Ascending aorta (tissue), 2 donors: ENCODE results near the gene TRIM58. TPM values are rescaled to one million over a fixed set of nuclear protein-coding genes. Genes with fewer than 3 reads are reported as not detected.

Experiments used
- DNase-seq, 2 donors: peaks; one replicate each; pipeline ENCODE4 v3.0.0-alpha.2; 2019; ENCODE audit warnings: low spot score in 2 of 2
- H3K27ac ChIP-seq, 2 donors: fragments of 200-600 bp; sonication (generic); one replicate each; pipeline ENCODE4 v1.5.1; 2016 to 2017; ENCODE audit warnings: mild to moderate bottlenecking in 1 of 2
- H3K27me3 ChIP-seq: fragments of 200-600 bp; sonication (generic); one replicate; pipeline ENCODE4 v1.5.1; 2017
- H3K36me3 ChIP-seq, 2 donors: fragments of 200-600 bp; sonication (generic); one replicate each; pipeline ENCODE4 v1.5.1; 2016
- H3K4me1 ChIP-seq, 2 donors: fragments of 200-600 bp; sonication (generic); one replicate each; pipeline ENCODE4 v1.5.1; 2016 to 2017; ENCODE audit warnings: mild to moderate bottlenecking in 1 of 2
- H3K4me3 ChIP-seq, 2 donors: fragments of 200-600 bp; sonication (generic); one replicate each; pipeline ENCODE4 v1.5.1; 2016 to 2017; ENCODE audit warnings: mild to moderate bottlenecking in 1 of 2
- H3K9me3 ChIP-seq, 2 donors: fragments of 200-600 bp; sonication (generic); one replicate each; pipeline ENCODE4 v1.5.1; 2016
- intact Hi-C: fragments of 100-400 bp; cut with DNase I; formaldehyde crosslinking; loops from one replicate; pipeline ENCODE4 v1.15.1; 2023
- total RNA-seq: library from RNA; depleted of rRNA; stranded (reverse); fragments of >200 nt; gene quantifications from one replicate; pipeline ENCODE4 v1.1.0, GENCODE V29; 2016
- TF ChIP-seq, protein P1 (sequence below), 3 experiments: fragments of 200-600 bp in 2 of 3; fragments of 450-650 bp in 1 of 3; sonication (generic) in 2 of 3; IDR thresholded peaks; one replicate each; pipeline ENCODE4 v1.5.1; 2016 to 2019; ENCODE audit warnings: antibody characterized with exemption in 3 of 3, mild to moderate bottlenecking in 1 of 3, moderate library complexity in 1 of 3

The TRIM58 gene
- total RNA-seq, 1 donor from 2014 or later, result 0.53 TPM

DNA sequence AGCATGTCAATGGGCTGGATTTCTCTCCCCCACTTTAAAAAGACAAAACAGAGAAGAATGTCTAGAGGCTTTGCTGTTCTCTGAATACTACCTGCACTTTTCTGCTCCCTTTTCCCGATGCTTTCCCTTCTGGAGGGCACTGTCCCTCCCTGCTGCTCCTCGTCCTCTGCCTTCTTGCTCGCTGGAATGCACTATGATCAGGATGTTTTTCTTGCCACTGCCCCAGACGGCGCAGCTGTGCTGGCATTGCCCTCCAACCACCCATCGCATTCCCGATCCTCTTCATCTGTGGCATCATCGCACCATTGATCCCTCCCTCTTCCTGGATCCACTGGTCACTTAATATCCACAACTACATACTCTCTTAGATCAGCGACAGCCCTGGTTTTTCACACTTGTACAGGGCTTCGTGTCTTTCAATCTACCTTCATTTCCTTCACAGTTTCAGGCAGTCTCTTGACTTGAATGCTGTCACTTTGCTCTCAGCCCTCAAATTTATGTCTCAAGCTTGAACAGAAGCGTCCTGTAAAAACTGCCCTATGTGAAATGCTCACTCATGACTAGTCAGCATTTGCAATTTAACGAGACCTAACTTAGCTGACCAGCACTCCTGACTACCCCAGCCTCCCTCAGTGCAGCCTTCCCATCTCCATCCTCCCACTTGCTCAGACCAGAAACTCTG is 11.8 kb upstream of the TRIM58 start:
- Histone ChIP-seq H3K4me1 (no peaks in the 10 kb centered on the region), H3K9me3 (no peaks in the 10 kb centered on the region), H3K36me3 (no peaks in the 10 kb centered on the region), H3K27me3 (no peaks in the 10 kb centered on the region), H3K27ac (no peak overlapping the region), H3K4me3 (no peak overlapping the region)
- intact Hi-C loops, result no loop called here
- no peak for DNase-seq
- TF ChIP-seq, protein P1, sequence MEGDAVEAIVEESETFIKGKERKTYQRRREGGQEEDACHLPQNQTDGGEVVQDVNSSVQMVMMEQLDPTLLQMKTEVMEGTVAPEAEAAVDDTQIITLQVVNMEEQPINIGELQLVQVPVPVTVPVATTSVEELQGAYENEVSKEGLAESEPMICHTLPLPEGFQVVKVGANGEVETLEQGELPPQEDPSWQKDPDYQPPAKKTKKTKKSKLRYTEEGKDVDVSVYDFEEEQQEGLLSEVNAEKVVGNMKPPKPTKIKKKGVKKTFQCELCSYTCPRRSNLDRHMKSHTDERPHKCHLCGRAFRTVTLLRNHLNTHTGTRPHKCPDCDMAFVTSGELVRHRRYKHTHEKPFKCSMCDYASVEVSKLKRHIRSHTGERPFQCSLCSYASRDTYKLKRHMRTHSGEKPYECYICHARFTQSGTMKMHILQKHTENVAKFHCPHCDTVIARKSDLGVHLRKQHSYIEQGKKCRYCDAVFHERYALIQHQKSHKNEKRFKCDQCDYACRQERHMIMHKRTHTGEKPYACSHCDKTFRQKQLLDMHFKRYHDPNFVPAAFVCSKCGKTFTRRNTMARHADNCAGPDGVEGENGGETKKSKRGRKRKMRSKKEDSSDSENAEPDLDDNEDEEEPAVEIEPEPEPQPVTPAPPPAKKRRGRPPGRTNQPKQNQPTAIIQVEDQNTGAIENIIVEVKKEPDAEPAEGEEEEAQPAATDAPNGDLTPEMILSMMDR (IDR thresholded peaks at IDR 0.05), result no peak

DNA sequence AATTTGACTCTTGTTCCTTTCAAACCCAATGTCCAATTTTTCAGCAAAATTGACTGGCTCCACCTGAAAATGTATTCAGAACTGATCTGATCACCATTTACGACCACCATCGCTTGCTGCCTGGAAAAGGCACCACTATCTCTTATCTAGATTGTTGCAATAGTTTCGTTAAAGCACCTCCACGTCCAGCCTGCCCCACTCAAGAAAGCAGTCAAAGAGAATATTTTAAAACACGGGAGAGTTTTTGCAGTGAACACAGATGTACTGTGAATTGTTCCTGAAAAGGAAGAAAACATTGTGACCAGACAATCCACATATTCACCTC is 11.3 kb upstream of the TRIM58 start:
- Histone ChIP-seq H3K4me1 (no peaks in the 10 kb centered on the region), H3K36me3 (no peaks in the 10 kb centered on the region), H3K9me3 (no peaks in the 10 kb centered on the region), H3K27ac (no peak overlapping the region), H3K27me3 (no peaks in the 10 kb centered on the region), H3K4me3 (no peak overlapping the region)
- intact Hi-C loops, result no loop called here
- no peak for DNase-seq
- TF ChIP-seq, protein P1 (IDR thresholded peaks at IDR 0.05), result no peak

DNA sequence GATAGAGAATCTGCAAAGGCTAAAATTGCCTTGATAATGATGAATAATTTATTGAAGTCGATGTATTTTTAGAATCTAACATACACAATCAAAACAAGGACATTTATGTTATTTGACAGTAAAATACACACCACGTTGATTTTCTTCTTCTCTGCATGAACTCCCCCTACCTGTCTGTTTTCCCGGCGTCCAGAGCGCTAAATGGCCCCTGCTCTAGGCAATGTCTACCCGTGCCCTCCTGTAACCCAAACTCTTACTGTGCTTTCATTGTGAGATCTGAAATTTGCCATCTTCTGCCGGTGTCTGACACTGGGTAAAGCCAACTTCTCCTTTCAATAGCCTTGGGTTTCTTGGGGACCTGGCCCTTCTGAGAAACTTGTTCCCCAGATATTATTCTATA is 8.6 kb upstream of the TRIM58 start:
- Histone ChIP-seq H3K36me3 (no peaks in the 10 kb centered on the region), H3K9me3 (no peaks in the 10 kb centered on the region)
- TF ChIP-seq, protein P1 (IDR thresholded peaks at IDR 0.05), result no peak

DNA sequence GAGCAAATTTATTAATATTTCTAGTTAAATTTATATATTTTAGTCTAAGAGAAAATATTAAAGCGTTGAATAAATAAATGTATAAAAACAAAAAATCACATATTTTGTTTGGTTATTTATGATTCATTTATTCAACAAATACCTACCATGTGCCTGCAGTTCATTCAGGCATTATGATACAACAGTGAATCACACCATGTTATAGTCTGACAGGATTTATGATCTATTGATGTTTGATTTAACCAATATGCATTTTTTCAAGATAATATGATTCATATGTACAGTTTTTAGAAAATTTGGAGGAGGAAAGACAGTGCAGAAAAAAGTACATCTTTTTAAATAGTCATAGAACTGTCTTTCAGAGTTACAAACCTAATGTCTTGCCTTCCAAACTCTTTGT is 7.4 kb upstream of the TRIM58 start:
- H3K9me3 ChIP-seq, result no peaks in the 10 kb centered on the region
- no peaks in the 10 kb centered on the region for H3K36me3 ChIP-seq
- no peaks in the 10 kb centered on the region for H3K27me3 ChIP-seq
- H3K4me1 ChIP-seq, result no peaks in the 10 kb centered on the region
- intact Hi-C loops, result no loop called here
- no peak for DNase-seq
- no peak overlapping the region for H3K4me3 ChIP-seq
- TF ChIP-seq, protein P1 (IDR thresholded peaks at IDR 0.05), result no peak
- H3K27ac ChIP-seq, result no peak overlapping the region

More for the DNA sequence above, 8.6 kb upstream of the TRIM58 start:
- Histone ChIP-seq H3K4me1 (no peaks in the 10 kb centered on the region), H3K4me3 (no peak overlapping the region), H3K27ac (no peak overlapping the region), H3K27me3 (no peaks in the 10 kb centered on the region)
- DNase-seq, result no peak
- intact Hi-C loops, result no loop called here

DNA sequence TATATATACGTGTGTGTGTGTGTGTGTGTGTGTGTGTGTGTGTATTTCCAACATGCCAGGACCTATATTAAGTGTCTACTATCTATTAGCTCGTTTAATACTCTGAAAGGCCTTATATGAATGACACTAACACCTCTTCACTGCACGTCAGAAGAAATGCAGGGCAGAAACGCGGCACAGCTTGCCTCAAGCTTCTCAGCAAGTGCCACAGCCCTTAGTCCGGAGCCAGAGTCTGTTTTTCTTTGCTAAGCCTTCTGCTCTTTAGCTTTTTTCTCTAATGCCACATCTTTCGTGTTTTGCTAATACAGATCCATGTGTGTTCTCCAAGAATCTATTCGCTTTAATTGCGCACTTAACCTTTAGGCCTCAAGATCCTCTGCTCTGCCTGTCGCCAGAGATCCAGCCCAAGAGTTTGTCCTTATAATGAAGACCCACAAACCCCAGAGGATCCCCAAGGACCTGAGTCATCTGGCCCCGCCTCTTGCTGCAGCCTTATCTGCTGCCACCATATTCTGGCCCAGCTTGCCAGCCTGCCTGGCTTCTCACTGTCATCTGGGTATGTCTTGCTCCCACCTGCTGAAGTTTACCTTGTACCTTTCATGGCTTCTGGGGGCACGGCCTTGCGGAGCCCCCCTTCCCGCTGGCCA is 2.0 kb upstream of the TRIM58 start:
- peaks cover 5% of the 10 kb centered on the region for H3K27me3 ChIP-seq
- no peaks in the 10 kb centered on the region for H3K36me3 ChIP-seq
- no peaks in the 10 kb centered on the region for H3K9me3 ChIP-seq
- intact Hi-C loops, result no loop called here
- H3K27ac ChIP-seq, result no peak overlapping the region
- H3K4me1 ChIP-seq, result no peaks in the 10 kb centered on the region
- no peak for DNase-seq
- no peak overlapping the region for H3K4me3 ChIP-seq
- TF ChIP-seq, protein P1 (IDR thresholded peaks at IDR 0.05), result no peak
